ENCODE measurements around the gene TNFAIP2. TPM values are rescaled to one million over a fixed set of nuclear protein-coding genes. Genes with fewer than 3 reads are reported as not detected.
A peak's percentile ranks its signal among the peaks of the same experiment; 100 is the strongest.
"Not testable (repeated sequence)": the region's sequence is repeated elsewhere in the genome, so short reads cannot be mapped to it uniquely, and the experiment has no call there.

Gene TNFAIP2
- total RNA-seq, 2 experiments from 2014 or later = 0.20 to 0.50 TPM

GRCh38 chr14:103105580-103106150 is 17.6 kb upstream of the TNFAIP2 start:
- Mint-ChIP-seq H3K9me3 (no peaks in the 10 kb centered on the region), H3K27me3 (peaks cover 31% of the 10 kb centered on the region), H3K4me3 (no peak overlapping the region), H3K27ac (no peak overlapping the region), H3K4me1 (peaks cover 7% of the 10 kb centered on the region), H3K36me3 (ENCODE audit: low read depth) (no peaks in the 10 kb centered on the region)
- peak; percentile 26 for DNase-seq
- ChIA-PET POLR2A (no interaction called here), CTCF (interaction anchor here (0.9 to 3.0 kb wide), 21 partner anchors 10 to 411 kb away, joined by 3 to 25 read pairs (median 8); partner anchors contain the start of gene EXOC3L4)

DNA sequence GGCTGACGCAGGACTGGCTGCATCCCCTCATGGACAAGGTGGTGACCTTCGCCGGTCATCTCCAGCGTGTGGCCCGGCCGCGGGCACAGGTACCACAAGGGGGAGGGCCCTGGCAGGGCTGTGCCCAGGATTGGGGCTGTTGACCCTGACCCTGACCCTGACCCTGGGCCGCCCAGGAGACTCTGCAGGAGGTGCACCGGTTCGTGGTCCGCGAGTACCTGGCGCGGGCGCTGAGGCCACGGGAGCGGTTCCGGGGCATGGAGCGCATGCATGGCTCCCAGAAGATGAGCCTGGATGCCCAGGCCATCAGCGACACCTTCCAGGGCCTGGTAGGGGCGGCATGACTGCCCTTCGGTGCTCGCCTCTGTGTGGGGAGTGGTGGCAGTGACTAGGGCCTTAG is 15.8 kb upstream of the TNFAIP2 start:
- Mint-ChIP-seq H3K27me3 (peaks cover 21% of the 10 kb centered on the region), H3K27ac (no peak overlapping the region), H3K36me3 (ENCODE audit: low read depth) (no peaks in the 10 kb centered on the region), H3K4me1 (peaks cover 7% of the 10 kb centered on the region), H3K9me3 (no peaks in the 10 kb centered on the region), H3K4me3 (no peak overlapping the region)
- ChIA-PET CTCF (no interaction called here), POLR2A (no interaction called here)
- DNase-seq = no peak

- no peaks in the 10 kb centered on the region for H3K9me3 Mint-ChIP-seq
- peaks cover 16% of the 10 kb centered on the region for H3K27me3 Mint-ChIP-seq
- POLR2A ChIA-PET = interaction anchor here (0.7 kb wide), 1 partner anchor 523 kb away, joined by 3 read pairs; no protein-coding TSS in a partner anchor
- peaks cover 7% of the 10 kb centered on the region for H3K4me1 Mint-ChIP-seq
- H3K36me3 Mint-ChIP-seq (ENCODE audit: low read depth) = no peaks in the 10 kb centered on the region
- no peak for DNase-seq
- CTCF ChIA-PET = no interaction called here
- H3K27ac Mint-ChIP-seq = no peak overlapping the region
- H3K4me3 Mint-ChIP-seq = no peak overlapping the region
These were observed 15.1 kb upstream of the TNFAIP2 start for GRCh38 chr14:103107941-103108748.

DNA sequence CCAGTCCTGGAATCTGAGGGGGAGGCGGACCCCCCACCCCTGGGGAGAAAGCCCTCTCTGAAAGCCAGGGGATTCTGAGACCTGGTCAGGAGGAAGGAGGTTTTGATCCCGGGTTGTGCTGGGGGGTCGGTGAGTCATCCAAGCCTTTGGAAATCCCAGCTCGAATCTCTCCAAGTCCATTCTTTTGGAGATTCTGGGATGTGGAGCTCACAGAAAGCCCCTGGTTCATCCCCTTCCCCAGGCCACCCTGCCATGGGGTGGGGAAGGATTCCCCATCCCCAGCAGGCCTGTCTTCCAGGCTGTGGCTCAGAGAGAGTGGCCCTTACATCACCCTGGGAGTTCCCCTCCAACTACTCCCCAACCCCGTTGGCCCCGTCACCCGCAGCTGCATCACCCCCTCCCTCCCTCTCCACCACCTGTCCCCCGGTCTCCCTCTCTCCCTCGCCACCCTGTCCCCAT is 14.5 kb upstream of the TNFAIP2 start:
- CTCF ChIA-PET = no interaction called here
- Mint-ChIP-seq H3K36me3 (ENCODE audit: low read depth) (no peaks in the 10 kb centered on the region), H3K27ac (no peak overlapping the region), H3K4me3 (no peak overlapping the region), H3K4me1 (peaks cover 5% of the 10 kb centered on the region), H3K9me3 (no peaks in the 10 kb centered on the region), H3K27me3 (peaks cover 11% of the 10 kb centered on the region)
- POLR2A ChIA-PET = interaction anchor here (0.7 kb wide), 1 partner anchor 523 kb away, joined by 3 read pairs; no protein-coding TSS in a partner anchor
- DNase-seq = no peak

GRCh38 chr14:103109535-103110441 is 13.5 kb upstream of the TNFAIP2 start:
- Mint-ChIP-seq H3K36me3 (ENCODE audit: low read depth) (no peaks in the 10 kb centered on the region), H3K9me3 (no peaks in the 10 kb centered on the region), H3K4me3 (no peak overlapping the region), H3K27ac (no peak overlapping the region), H3K4me1 (peaks cover 6% of the 10 kb centered on the region), H3K27me3 (peaks cover 10% of the 10 kb centered on the region)
- DNase-seq = no peak
- ChIA-PET CTCF (no interaction called here), POLR2A (no interaction called here)

DNA sequence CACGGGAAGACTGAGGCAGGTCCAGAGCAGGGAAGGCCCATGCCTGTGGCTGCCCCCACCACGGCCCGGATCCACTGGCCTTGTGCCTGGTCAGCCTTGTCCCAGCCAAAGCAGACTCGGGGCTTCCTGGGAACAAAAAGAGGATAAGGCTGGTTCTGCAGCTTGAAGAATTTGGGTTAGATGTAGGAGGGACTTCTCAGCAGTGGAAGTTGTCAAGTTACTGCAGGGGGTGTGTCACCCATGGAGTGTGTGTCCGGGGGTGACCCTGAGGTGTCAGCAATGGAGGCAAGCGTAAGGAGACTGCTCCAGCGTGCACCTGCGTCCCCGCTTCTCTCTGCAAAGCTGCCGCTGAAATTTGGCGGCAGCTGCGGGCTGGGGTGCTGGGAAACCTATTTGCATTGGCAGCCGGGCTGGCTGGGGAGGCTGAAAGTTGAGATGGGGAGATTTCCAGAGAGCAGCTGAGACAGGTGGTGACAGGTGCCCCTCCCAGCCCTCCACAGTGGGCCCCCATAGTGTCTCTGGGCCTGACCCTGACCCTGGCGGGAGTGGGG is 12.5 kb upstream of the TNFAIP2 start:
- H3K36me3 Mint-ChIP-seq (ENCODE audit: low read depth) = no peaks in the 10 kb centered on the region
- ChIA-PET POLR2A (no interaction called here), CTCF (no interaction called here)
- H3K4me1 Mint-ChIP-seq = peaks cover 8% of the 10 kb centered on the region
- H3K4me3 Mint-ChIP-seq = no peak overlapping the region
- no peak overlapping the region for H3K27ac Mint-ChIP-seq
- DNase-seq = no peak
- peaks cover 1% of the 10 kb centered on the region for H3K27me3 Mint-ChIP-seq
- H3K9me3 Mint-ChIP-seq = no peaks in the 10 kb centered on the region

GRCh38 chr14:103111232-103111868 is 11.9 kb upstream of the TNFAIP2 start:
- H3K36me3 Mint-ChIP-seq (ENCODE audit: low read depth) = no peaks in the 10 kb centered on the region
- peaks cover 11% of the 10 kb centered on the region for H3K4me1 Mint-ChIP-seq
- ChIA-PET CTCF (no interaction called here), POLR2A (no interaction called here)
- no peaks in the 10 kb centered on the region for H3K27me3 Mint-ChIP-seq
- no peak for DNase-seq
- H3K27ac Mint-ChIP-seq = no peak overlapping the region
- no peaks in the 10 kb centered on the region for H3K9me3 Mint-ChIP-seq
- no peak overlapping the region for H3K4me3 Mint-ChIP-seq

GRCh38 chr14:103112400-103113243 is 10.6 kb upstream of the TNFAIP2 start:
- Mint-ChIP-seq H3K27ac (no peak overlapping the region), H3K36me3 (ENCODE audit: low read depth) (no peaks in the 10 kb centered on the region), H3K4me3 (no peak overlapping the region), H3K27me3 (no peaks in the 10 kb centered on the region), H3K4me1 (peaks cover 11% of the 10 kb centered on the region), H3K9me3 (no peaks in the 10 kb centered on the region)
- ChIA-PET POLR2A (no interaction called here), CTCF (no interaction called here)
- DNase-seq = no peak

- no peaks in the 10 kb centered on the region for H3K36me3 Mint-ChIP-seq (ENCODE audit: low read depth)
- DNase-seq = no peak
- H3K27me3 Mint-ChIP-seq = no peaks in the 10 kb centered on the region
- H3K9me3 Mint-ChIP-seq = no peaks in the 10 kb centered on the region
- CTCF ChIA-PET = no interaction called here
- peaks cover 11% of the 10 kb centered on the region for H3K4me1 Mint-ChIP-seq
- no peak overlapping the region for H3K4me3 Mint-ChIP-seq
- POLR2A ChIA-PET = no interaction called here
- no peak overlapping the region for H3K27ac Mint-ChIP-seq
These were observed 10.0 kb upstream of the TNFAIP2 start for GRCh38 chr14:103113303-103113702.

- no peak overlapping the region for H3K27ac Mint-ChIP-seq
- H3K27me3 Mint-ChIP-seq = no peaks in the 10 kb centered on the region
- CTCF ChIA-PET = no interaction called here
These were observed 9.5 kb upstream of the TNFAIP2 start for GRCh38 chr14:103113774-103114173.

GRCh38 chr14:103115086-103115679 is 8.1 kb upstream of the TNFAIP2 start:
- Mint-ChIP-seq H3K4me3 (peak overlapping the region; percentile 53), H3K4me1 (peaks cover 11% of the 10 kb centered on the region)
- H3K9me3 Mint-ChIP-seq; DNase-seq; POLR2A ChIA-PET; H3K27me3 Mint-ChIP-seq; H3K27ac Mint-ChIP-seq; H3K36me3 Mint-ChIP-seq (ENCODE audit: low read depth): not testable (repeated sequence)
- CTCF ChIA-PET = interaction anchor here (3.0 kb wide), 1 partner anchor 10 kb away, joined by 17 read pairs; no protein-coding TSS in a partner anchor

More at GRCh38 chr14:103113774-103114173, 9.5 kb upstream of the TNFAIP2 start:
- H3K4me1 Mint-ChIP-seq = peaks cover 11% of the 10 kb centered on the region
- H3K4me3 Mint-ChIP-seq = no peak overlapping the region
- H3K9me3 Mint-ChIP-seq = no peaks in the 10 kb centered on the region
- H3K36me3 Mint-ChIP-seq (ENCODE audit: low read depth) = no peaks in the 10 kb centered on the region
- POLR2A ChIA-PET = no interaction called here
- DNase-seq = no peak
